Measurements from ENCODE around the gene PRICKLE4. TPM values are rescaled to one million over a fixed set of nuclear protein-coding genes. Genes with fewer than 3 reads are reported as not detected.

The PRICKLE4 gene
- total RNA-seq, 2 experiments from 2014 or later: not detected

DNA sequence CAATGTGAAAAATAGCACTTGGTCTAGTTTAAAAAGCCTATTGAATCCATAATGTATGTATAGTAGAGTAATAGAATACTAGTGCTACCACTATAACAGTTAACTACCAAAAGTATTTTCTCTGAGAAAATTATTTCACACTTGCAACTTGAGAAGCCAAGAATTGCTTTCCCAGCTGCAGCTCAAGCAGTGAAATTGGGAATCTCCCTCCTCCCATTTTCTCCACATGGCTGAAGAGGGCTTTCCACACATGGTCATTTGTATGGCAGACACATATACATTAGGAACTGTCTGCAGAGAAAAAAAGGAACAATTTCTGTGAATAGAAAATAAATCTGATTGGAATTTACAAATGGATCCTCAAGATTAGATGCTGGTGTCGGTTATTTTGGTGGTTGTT lies 41.4 kb downstream of the PRICKLE4 start:
- no peaks in the 10 kb centered on the region for H3K27me3 Mint-ChIP-seq
- H3K4me1 Mint-ChIP-seq: no peaks in the 10 kb centered on the region
- no peak overlapping the region for H3K27ac Mint-ChIP-seq
- no peak for DNase-seq
- ChIA-PET CTCF (interaction anchor here (1.5 to 1.6 kb wide), 2 partner anchors 9 to 35 kb away, joined by 4 to 5 read pairs; partner anchors contain the start of gene TOMM6), POLR2A (no interaction called here)
- H3K9me3 Mint-ChIP-seq: no peaks in the 10 kb centered on the region
- no peak overlapping the region for H3K4me3 Mint-ChIP-seq
- no peaks in the 10 kb centered on the region for H3K36me3 Mint-ChIP-seq (ENCODE audit: low read depth)

DNA sequence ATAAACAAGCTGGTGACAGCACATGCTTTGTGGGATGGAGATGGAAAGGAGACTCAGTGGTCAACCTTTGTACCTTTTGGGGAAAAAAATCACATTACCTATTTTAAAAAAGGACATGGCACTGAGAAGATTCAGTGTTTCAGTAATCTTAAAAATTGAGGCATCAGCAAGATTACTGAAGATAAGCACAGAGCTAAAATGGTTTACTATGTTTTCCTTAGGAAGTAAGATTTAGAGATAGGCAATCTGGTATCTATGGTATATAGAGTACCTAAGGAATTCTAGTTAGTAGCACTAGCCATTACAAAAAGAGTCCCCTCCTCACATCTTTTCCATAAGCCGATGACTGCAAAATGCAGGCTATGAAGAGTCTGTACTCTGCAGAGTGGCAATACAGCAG lies 42.6 kb downstream of the PRICKLE4 start:
- Mint-ChIP-seq H3K27me3 (no peaks in the 10 kb centered on the region), H3K4me1 (no peaks in the 10 kb centered on the region), H3K36me3 (ENCODE audit: low read depth) (no peaks in the 10 kb centered on the region), H3K9me3 (no peaks in the 10 kb centered on the region), H3K27ac (no peak overlapping the region), H3K4me3 (no peak overlapping the region)
- DNase-seq: no peak
- POLR2A ChIA-PET: no interaction called here
- CTCF ChIA-PET: interaction anchor here (0.6 to 1.6 kb wide), 3 partner anchors 10 to 454 kb away, joined by 3 to 5 read pairs (median 4); partner anchors contain the start of gene TOMM6

DNA sequence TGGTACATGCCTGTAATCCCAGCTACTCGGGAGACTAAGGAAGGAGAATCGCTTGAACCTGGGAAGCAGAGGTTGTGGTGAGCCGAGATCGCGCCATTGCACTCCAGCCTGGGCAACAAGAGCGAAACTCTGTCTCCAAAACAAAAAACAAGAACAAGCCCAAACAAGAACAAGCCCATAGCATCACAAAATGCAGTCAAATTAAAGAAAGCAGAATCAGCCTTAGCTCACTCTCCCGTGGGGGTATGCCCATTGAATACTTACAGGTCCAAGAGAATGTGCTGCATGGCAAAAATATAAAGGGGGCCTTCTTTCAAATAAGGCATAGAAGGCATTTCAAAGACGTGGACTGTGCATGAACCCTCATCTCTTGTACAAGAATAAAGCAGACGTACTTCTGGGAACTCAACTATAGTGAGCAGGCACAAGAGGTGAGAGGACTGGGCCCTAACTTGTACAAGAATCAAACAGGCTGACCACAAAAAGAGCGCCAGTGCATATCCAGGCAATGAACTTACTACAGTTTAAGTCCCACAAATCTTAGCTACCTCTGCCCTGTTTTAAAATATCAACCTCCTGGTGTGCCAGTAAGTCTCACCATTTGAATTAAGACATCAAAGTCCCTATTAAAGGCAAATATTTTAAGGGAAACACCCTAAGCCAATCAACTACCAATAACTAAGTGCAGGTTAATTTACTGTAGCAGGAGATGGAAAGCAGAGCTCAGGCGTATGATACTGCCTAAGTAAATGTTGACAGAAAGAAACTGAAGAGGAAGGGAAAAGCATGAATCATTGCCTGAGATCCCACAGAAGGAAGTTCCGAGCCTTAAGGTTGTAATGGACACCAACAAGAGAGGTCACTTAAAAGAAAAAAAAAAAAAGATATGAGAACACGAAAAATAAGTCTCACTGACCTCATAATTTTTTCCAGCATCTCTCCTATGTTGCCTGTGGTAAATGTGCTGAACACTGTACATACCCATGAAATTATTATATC lies 44.3 kb downstream of the PRICKLE4 start:
- H3K27me3 Mint-ChIP-seq: no peaks in the 10 kb centered on the region
- H3K4me1 Mint-ChIP-seq: no peaks in the 10 kb centered on the region
- POLR2A ChIA-PET: no interaction called here
- no peaks in the 10 kb centered on the region for H3K36me3 Mint-ChIP-seq (ENCODE audit: low read depth)
- H3K4me3 Mint-ChIP-seq: no peak overlapping the region
- no peak for DNase-seq
- CTCF ChIA-PET: interaction anchor here (0.9 to 1.0 kb wide), 2 partner anchors 37 to 830 kb away, joined by 3 read pairs; partner anchors contain the start of gene TOMM6
- H3K27ac Mint-ChIP-seq: no peak overlapping the region
- no peaks in the 10 kb centered on the region for H3K9me3 Mint-ChIP-seq

DNA sequence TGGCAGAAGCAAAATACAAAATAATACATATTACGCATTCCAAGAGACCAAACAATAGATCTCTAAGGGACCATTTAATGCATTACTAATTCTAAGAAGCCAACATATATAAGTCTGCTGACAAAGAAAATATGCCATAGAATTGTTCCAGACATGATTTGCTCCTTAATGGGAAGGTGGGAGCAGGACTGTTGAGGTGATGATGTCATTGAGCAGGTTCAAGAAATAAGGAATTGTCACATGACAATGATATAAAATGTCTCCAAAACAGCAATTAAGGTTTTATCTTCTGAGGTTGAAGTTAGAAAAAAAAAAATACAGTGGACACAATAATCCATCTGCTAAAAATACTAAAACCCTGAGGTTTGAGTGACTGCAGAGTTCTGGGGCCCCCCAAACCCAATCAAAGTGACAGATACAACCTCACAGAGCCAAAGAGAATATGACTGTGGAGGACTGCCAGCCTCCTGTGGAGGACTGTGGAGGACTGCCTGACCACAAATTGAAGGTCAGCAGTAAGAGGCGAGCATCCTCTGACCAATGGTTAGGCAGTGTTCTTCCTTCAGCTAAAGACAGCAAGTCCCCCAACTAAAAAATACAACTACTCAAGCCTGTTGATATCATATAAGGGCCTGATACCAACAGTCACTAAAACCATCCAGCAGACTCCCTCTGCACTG lies 45.9 kb downstream of the PRICKLE4 start:
- no peak overlapping the region for H3K4me3 Mint-ChIP-seq
- POLR2A ChIA-PET: no interaction called here
- H3K36me3 Mint-ChIP-seq (ENCODE audit: low read depth): no peaks in the 10 kb centered on the region

DNA sequence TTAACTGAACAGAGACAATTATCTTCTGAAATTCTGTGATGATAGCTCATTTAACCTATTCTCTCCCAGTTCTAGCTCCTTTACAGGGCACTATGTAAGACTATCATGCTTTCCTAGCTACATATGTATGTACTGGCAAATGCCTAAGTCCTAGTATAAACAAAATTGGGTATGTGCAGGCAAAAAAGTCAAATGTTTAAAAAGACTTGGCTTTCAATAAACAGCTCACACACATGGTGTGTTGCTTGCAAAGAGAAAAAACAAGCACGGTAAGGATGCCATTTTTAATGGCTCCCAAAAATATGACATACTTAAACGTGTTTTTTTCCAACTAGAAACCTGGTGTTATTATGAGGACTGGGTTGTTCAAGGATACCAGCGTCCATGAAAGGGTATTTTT lies 51.7 kb downstream of the PRICKLE4 start:
- Mint-ChIP-seq H3K4me1 (peaks cover 3% of the 10 kb centered on the region), H3K27ac (no peak overlapping the region), H3K4me3 (no peak overlapping the region), H3K9me3 (no peaks in the 10 kb centered on the region), H3K27me3 (no peaks in the 10 kb centered on the region), H3K36me3 (ENCODE audit: low read depth) (no peaks in the 10 kb centered on the region)
- no peak for DNase-seq
- ChIA-PET POLR2A (no interaction called here), CTCF (interaction anchor here (1.1 to 1.7 kb wide), 2 partner anchors 212 to 272 kb away, joined by 5 to 7 read pairs; no protein-coding TSS in a partner anchor)

More for the DNA sequence above, 45.9 kb downstream of the PRICKLE4 start:
- DNase-seq: no peak
- Mint-ChIP-seq H3K27me3 (no peaks in the 10 kb centered on the region), H3K27ac (no peak overlapping the region), H3K4me1 (no peaks in the 10 kb centered on the region), H3K9me3 (no peaks in the 10 kb centered on the region)
- CTCF ChIA-PET: no interaction called here

DNA sequence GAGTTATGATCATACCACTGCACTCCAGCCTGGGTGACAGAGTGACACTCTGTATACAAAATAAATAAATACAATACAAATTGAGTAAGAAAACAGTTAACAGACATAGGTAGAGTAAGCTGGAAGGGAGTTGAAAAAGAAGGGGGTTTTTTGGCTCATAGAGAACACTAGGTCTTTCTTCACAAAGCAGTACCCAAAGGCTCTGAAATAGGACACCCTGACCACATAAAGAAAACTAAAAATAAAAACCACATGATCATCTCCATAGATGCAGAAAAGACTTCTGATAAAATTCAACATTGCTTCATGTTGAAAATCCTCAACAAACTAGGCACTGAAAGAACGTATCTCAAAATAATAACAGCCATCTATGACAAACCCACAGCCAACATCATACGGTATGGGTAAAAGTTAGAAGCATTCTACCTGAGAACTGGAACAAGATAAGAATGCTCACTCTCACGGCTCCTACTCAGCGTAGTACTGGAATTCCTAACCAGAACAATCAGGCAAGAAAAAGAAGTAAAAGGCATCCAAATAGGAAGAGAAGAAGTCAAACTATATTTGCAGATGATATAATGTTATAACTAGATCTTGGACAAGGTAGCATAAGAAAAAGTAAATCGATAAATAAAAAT lies 55.6 kb downstream of the PRICKLE4 start:
- no peaks in the 10 kb centered on the region for H3K27me3 Mint-ChIP-seq
- no peak overlapping the region for H3K27ac Mint-ChIP-seq
- peaks cover 3% of the 10 kb centered on the region for H3K4me1 Mint-ChIP-seq
- no peak overlapping the region for H3K4me3 Mint-ChIP-seq
- H3K9me3 Mint-ChIP-seq: no peaks in the 10 kb centered on the region
- ChIA-PET POLR2A (no interaction called here), CTCF (interaction anchor here (0.8 to 1.0 kb wide), 2 partner anchors 45 to 208 kb away, joined by 3 to 4 read pairs; no protein-coding TSS in a partner anchor)
- DNase-seq: no peak
- H3K36me3 Mint-ChIP-seq (ENCODE audit: low read depth): no peaks in the 10 kb centered on the region

DNA sequence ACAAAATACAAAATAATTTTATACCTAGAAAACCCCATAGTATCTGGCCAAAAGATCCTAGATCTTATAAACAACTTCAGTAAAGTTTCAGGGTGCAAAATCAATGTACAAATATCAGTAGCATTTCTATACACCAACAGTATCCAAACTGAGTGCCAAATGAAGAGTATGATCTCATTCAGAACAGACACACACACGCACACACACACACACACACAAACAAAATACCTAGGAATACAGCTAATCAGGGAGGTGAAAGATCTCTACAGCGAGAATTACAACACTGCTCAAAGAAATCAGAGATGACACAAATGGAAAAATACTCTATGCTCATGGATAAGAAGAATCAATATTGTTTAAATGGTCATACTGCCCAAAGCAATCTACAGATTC lies 56.1 kb downstream of the PRICKLE4 start:
- no peak for DNase-seq
- Mint-ChIP-seq H3K4me1 (peaks cover 3% of the 10 kb centered on the region), H3K9me3 (no peaks in the 10 kb centered on the region), H3K4me3 (no peak overlapping the region), H3K27me3 (no peaks in the 10 kb centered on the region), H3K27ac (no peak overlapping the region), H3K36me3 (ENCODE audit: low read depth) (no peaks in the 10 kb centered on the region)
- ChIA-PET POLR2A (no interaction called here), CTCF (no interaction called here)

Other genes starting within 250 kb of the PRICKLE4 start
- 1 to 10 TPM; 4.8 to 5.3 TPM for gene FOXP4, start 234.4 kb upstream of the PRICKLE4 start, total RNA-seq
- not detected for gene MDFI, start 142.3 kb upstream of the PRICKLE4 start, total RNA-seq
- gene TFEB, start 45.2 kb upstream of the PRICKLE4 start, total RNA-seq: 10 to 100 TPM in 1 of 2 experiments, 1 to 10 TPM in 1; 9.7 to 12.5 TPM
- gene PGC, start 33.4 kb upstream of the PRICKLE4 start, total RNA-seq: not detected
- 1 to 10 TPM; 4.6 TPM for gene FRS3, start 882 bp upstream of the PRICKLE4 start, total RNA-seq
- 100 to 1,000 TPM; 167 to 202 TPM for gene TOMM6, start 6.9 kb downstream of the PRICKLE4 start, total RNA-seq
- 1 to 10 TPM; 6.3 to 7.0 TPM for gene USP49, start 114.6 kb downstream of the PRICKLE4 start, total RNA-seq
- 10 to 100 TPM; 18.6 to 22.7 TPM for gene MED20, start 140.4 kb downstream of the PRICKLE4 start, total RNA-seq
- 10 to 100 TPM; 29.3 to 29.8 TPM for gene BYSL, start 140.7 kb downstream of the PRICKLE4 start, total RNA-seq
- gene CCND3, start 161.0 kb downstream of the PRICKLE4 start, total RNA-seq: 100 to 1,000 TPM; 461 to 520 TPM